AG09309 (cell line): Measurements from ENCODE around the gene KNOP1.

Experiments used
- DNase-seq: peaks from one replicate; pipeline ENCODE4 v3.0.0-alpha.2; 2010; ENCODE audit warnings: low read depth
- H3K4me3 ChIP-seq: 2 replicates; pipeline ENCODE4 v1.5.1; 2011; ENCODE audit warnings: mild to moderate bottlenecking, low read depth, low read length, moderate library complexity; ENCODE audit not compliant: control insufficient read depth
- TF ChIP-seq, protein P1 (sequence below): IDR thresholded peaks from 2 replicates; pipeline ENCODE4 v1.5.1; 2011; ENCODE audit warnings: mild to moderate bottlenecking, low read depth, low read length, inconsistent platforms; ENCODE audit not compliant: insufficient read depth, control insufficient read depth; ENCODE audit errors: missing control alignments

KNOP1 gene

GRCh38 chr16:19712418-19713058 is 5.5 kb downstream of the KNOP1 start:
- TF ChIP-seq, protein P1, sequence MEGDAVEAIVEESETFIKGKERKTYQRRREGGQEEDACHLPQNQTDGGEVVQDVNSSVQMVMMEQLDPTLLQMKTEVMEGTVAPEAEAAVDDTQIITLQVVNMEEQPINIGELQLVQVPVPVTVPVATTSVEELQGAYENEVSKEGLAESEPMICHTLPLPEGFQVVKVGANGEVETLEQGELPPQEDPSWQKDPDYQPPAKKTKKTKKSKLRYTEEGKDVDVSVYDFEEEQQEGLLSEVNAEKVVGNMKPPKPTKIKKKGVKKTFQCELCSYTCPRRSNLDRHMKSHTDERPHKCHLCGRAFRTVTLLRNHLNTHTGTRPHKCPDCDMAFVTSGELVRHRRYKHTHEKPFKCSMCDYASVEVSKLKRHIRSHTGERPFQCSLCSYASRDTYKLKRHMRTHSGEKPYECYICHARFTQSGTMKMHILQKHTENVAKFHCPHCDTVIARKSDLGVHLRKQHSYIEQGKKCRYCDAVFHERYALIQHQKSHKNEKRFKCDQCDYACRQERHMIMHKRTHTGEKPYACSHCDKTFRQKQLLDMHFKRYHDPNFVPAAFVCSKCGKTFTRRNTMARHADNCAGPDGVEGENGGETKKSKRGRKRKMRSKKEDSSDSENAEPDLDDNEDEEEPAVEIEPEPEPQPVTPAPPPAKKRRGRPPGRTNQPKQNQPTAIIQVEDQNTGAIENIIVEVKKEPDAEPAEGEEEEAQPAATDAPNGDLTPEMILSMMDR: no peak
- H3K4me3 ChIP-seq: no peak overlapping the region
- no peak for DNase-seq

DNA sequence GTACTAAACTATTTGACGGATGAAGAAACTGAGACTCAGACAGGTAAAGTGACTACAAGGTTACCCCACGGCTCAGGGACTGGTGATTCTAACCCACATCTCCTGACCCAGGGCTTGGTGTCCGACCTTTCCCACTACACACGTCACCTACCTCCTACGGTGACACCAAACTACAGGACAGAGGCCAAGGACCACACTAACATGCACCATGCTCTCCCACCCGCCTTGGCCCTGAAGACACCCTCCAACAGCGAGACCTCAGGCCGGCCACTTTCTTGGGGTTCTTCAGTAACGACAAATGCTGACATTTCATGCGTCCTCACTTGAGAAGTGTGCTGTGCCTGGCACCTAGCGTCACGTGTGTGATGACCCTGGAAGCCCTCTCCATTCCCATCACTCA is 6.4 kb downstream of the KNOP1 start:
- no peak overlapping the region for H3K4me3 ChIP-seq
- TF ChIP-seq, protein P1: no peak
- no peak for DNase-seq

DNA sequence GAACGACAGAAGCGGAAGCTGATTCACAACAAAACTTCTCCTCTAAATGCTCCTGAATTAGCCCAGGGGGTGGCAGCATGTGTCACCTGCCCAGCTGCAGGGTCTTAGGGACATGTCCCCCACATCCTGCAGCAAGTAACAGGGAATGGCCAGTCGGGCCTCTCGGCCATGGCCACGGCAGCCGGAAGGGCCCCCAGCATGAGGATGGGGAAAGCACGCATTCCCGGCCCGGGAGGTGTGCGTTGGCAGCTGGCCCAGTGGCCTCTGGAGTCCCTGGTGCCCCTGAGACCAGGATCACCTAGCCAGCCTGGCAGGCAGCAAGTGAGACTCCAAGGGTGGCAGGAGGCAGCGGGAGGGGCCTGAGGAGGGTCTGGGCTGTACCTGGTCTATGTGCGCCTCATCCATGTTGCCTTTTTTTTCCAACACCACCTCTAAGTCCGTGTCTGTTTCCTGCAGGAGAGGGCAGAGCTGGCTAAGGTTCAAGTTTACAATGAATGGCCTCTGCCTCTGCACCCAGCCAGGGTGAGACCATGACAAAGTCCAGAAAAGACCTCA is 7.0 kb downstream of the KNOP1 start:
- TF ChIP-seq, protein P1: no peak
- DNase-seq: no peak
- no peak overlapping the region for H3K4me3 ChIP-seq

DNA sequence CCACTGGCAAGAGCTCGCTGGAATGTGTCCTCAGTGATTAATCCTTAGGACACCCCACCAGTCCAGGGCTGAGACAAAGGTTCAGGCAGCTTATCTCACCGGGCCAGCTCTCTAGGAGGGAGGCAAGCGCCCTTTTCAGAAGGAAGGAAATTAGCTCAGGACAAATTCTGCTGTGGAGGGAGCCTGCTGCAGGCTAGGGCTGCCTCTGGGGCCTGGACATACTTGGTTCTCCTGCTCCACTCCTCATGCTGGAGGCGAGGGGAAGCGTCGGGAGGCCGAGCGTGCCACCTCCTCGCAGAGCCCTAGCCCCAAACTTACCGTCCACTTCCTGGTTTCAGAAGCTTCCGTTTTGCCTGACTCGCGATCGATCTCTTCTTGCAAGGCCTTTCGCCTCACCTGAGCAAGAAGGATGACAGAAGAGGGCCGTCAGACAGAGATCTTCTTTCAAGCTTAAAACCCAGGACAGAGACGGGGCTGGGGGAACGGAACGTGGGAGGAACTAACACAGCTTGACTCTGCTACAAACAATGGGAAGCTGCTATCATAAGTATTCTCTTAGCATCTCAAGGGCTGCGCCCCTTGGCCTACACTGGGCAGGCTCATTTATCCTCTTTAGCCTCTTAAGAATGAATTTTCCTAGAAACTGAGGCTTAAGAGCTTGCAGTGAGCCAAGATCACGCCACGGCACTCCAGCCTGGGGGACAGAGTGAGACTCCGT is 7.7 kb downstream of the KNOP1 start:
- DNase-seq: no peak
- no peak overlapping the region for H3K4me3 ChIP-seq
- TF ChIP-seq, protein P1: no peak

DNA sequence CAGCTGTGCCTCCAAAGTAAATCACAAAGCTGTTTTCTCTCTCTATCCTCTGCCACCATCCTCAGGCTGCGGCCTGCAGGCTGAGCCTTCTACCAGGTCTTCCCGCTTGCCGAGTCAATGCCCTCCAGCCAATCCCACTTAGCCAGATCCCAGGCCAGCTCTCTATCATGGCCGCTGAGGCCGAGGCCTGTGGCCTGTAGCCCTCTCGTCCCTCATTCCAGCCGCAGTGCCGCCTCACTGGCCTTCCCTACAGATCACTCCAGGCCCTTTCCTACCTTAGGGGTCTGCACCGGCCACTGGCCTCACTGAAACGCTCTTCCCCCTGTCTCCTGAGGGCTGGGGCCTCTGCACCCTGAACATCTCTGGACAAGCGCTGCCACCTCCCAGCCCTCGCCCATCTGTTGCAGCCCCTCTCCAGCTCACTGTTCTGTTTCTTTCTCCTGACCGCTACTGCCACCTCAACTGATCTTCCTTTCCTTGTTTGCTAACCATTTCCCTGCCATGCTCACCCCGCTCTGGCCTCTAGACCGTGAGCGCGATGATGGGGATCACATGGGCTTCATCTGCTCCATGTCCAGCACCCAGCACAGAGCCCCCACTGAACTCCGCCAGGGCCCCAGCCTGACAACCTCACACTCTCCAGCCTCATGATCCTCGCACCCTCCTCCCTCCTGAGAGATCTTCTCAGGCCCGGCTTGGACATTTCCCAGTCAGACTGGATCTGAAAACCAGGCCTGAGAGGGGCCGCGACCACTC is 8.5 kb downstream of the KNOP1 start:
- TF ChIP-seq, protein P1: no peak
- no peak for DNase-seq
- H3K4me3 ChIP-seq: no peak overlapping the region
